Measurements from ENCODE around the gene GFY. TPM values are rescaled to one million over a fixed set of nuclear protein-coding genes. Genes with fewer than 3 reads are reported as not detected.

The GFY gene
- total and polyA plus RNA-seq, 2 donors from 2014 or later: not detected

DNA sequence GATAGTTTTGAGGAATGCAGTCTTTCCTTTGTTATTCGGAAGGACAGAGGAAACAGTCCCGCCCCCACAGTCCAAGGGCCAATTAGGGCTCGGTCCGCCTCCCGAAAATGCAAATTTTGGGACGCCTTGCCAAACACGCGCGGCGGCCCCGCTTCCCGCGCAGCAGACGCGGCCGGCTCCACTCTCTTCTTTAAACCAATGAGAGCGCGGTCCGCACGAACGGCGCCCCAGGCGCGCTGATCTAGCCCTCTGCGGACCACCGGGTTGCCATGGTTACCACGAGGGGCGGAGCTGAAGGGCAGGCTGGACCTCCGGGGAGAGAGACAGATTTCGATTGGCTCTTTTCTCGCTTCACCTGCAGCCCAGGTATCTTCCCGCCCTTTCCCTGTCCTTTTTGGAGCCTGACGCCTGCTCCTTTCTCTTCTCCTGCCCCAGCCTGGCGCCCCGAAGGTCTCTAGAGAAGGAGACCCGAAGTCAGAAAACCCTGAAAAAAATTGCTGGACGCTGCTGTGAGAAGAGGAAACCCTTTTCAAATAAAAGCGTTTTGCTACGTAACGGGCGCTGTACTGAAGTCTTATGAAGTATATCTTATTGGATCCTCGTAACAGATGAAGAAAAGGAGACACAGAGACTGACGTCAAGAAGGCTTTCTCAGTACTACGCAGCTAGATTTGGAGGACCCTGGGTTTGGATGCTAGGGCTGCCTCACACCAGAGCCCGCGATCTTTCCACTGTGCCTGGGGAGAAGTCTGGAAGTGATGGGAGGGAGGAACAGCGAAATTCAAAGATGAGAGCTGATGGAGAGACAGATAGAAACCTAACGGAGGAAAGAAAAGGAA lies 3.9 kb upstream of the GFY start:
- H3K4me3 ChIP-seq (ENCODE audit: low read length in 3 of 3): peak overlapping the region in 1 of 3 donors; percentile 20
- H3K27ac ChIP-seq (ENCODE audit: low read depth in 2 of 2, low read length in 2 of 2): no peak overlapping the region
- peaks cover 50% of the 10 kb centered on the region for H3K27me3 ChIP-seq (ENCODE audit: control insufficient read depth, insufficient read depth, low read length)
- intact Hi-C loops (cut with DNase I): no loop called here
- peaks cover 0 to 5% (median 0%) of the 10 kb centered on the region in 3 donors for H3K4me1 ChIP-seq (ENCODE audit: control insufficient read depth in 2 of 3, insufficient read depth in 2 of 3, low read depth in 1 of 3, low read length in 3 of 3)
- FAIRE-seq (no peak), DNase-seq (peak; percentile 85 to 91 (median 87))
- no peak overlapping the region for H3K9ac ChIP-seq (ENCODE audit: low read length in 3 of 3)
- H3K9me3 ChIP-seq (ENCODE audit: control insufficient read depth in 2 of 3, insufficient read depth in 1 of 3, low read length in 3 of 3): no peaks in the 10 kb centered on the region
- no peaks in the 10 kb centered on the region for H3K36me3 ChIP-seq (ENCODE audit: control insufficient read depth in 2 of 3, insufficient read depth in 3 of 3, low read length in 3 of 3)
- TF ChIP-seq, protein P1, sequence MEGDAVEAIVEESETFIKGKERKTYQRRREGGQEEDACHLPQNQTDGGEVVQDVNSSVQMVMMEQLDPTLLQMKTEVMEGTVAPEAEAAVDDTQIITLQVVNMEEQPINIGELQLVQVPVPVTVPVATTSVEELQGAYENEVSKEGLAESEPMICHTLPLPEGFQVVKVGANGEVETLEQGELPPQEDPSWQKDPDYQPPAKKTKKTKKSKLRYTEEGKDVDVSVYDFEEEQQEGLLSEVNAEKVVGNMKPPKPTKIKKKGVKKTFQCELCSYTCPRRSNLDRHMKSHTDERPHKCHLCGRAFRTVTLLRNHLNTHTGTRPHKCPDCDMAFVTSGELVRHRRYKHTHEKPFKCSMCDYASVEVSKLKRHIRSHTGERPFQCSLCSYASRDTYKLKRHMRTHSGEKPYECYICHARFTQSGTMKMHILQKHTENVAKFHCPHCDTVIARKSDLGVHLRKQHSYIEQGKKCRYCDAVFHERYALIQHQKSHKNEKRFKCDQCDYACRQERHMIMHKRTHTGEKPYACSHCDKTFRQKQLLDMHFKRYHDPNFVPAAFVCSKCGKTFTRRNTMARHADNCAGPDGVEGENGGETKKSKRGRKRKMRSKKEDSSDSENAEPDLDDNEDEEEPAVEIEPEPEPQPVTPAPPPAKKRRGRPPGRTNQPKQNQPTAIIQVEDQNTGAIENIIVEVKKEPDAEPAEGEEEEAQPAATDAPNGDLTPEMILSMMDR (IDR thresholded peaks at IDR 0.05; ENCODE audit: borderline replicate concordance, extremely low read depth, insufficient read depth): no peak

DNA sequence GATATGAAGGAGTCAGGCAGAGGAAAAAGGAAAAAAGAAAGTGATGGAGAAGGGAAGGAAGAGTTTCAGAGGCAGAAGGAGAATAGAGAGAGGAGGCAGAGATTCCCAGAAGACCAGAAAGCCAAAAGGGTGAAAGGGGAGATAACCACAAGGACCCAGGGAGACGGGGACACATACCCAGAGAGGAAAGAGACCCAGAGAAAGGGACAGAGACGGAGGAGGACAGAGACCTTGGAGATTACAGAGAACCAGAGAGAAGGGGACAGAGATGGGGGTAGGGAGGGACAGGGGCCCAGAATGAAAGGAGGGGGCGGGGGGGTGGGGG lies 3.3 kb upstream of the GFY start:
- peaks cover 56% of the 10 kb centered on the region for H3K27me3 ChIP-seq (ENCODE audit: control insufficient read depth, insufficient read depth, low read length)
- no peak for FAIRE-seq
- H3K27ac ChIP-seq (ENCODE audit: low read depth in 2 of 2, low read length in 2 of 2): no peak overlapping the region
- no peak overlapping the region for H3K4me3 ChIP-seq (ENCODE audit: low read length in 3 of 3)
- TF ChIP-seq, protein P1 (IDR thresholded peaks at IDR 0.05; ENCODE audit: borderline replicate concordance, extremely low read depth, insufficient read depth): no peak
- H3K36me3 ChIP-seq (ENCODE audit: control insufficient read depth in 2 of 3, insufficient read depth in 3 of 3, low read length in 3 of 3): no peaks in the 10 kb centered on the region
- no peak overlapping the region for H3K9ac ChIP-seq (ENCODE audit: low read length in 3 of 3)
- H3K9me3 ChIP-seq (ENCODE audit: control insufficient read depth in 2 of 3, insufficient read depth in 1 of 3, low read length in 3 of 3): no peaks in the 10 kb centered on the region
- intact Hi-C loops (cut with DNase I): no loop called here
- H3K4me1 ChIP-seq (ENCODE audit: control insufficient read depth in 2 of 3, insufficient read depth in 2 of 3, low read depth in 1 of 3, low read length in 3 of 3): peaks cover 0 to 5% (median 0%) of the 10 kb centered on the region in 3 donors
- DNase-seq: no peak

DNA sequence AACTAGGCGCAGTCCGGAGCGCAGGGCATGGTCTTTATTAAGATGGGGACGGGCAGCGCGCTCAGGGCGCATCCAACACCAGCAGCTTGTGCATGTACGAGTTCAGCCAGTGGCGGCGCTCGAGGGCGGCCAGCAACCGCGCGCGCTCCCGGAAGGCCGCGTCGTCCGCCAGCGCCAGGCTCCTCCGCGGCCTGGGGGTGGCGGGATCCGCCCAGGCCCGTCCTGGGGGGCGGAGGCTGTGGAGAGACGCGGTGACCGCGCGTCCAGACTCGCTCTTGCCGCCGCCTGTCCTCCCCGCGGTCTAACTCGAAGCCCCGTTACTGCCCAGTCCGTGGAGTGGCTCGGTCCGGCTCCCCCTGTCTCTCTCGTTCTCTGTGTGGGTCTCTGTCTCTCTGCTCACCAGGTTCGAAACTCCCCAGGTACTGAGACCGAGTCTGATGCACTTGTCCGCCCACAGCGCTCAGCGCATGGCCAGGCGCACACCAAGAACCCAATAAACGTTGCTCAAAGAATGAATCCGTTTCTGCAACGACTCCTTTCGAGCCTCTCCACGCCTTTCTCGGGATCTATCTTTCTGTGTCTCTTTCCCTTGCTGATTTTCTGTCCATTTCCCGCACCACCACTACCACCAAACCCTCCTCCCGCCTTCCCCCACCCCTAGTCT lies 2.6 kb upstream of the GFY start:
- no peak overlapping the region for H3K4me3 ChIP-seq (ENCODE audit: low read length in 3 of 3)

More for the DNA sequence above, 2.6 kb upstream of the GFY start:
- H3K27me3 ChIP-seq (ENCODE audit: control insufficient read depth, insufficient read depth, low read length): peaks cover 59% of the 10 kb centered on the region
- TF ChIP-seq, protein P1 (IDR thresholded peaks at IDR 0.05; ENCODE audit: borderline replicate concordance, extremely low read depth, insufficient read depth): no peak
- H3K9me3 ChIP-seq (ENCODE audit: control insufficient read depth in 2 of 3, insufficient read depth in 1 of 3, low read length in 3 of 3): no peaks in the 10 kb centered on the region
- DNase-seq (peak in 1 of 5 donors; percentile 62), FAIRE-seq (no peak)
- H3K36me3 ChIP-seq (ENCODE audit: control insufficient read depth in 2 of 3, insufficient read depth in 3 of 3, low read length in 3 of 3): no peaks in the 10 kb centered on the region
- no peak overlapping the region for H3K27ac ChIP-seq (ENCODE audit: low read depth in 2 of 2, low read length in 2 of 2)
- H3K4me1 ChIP-seq (ENCODE audit: control insufficient read depth in 2 of 3, insufficient read depth in 2 of 3, low read depth in 1 of 3, low read length in 3 of 3): peaks cover 0 to 5% (median 0%) of the 10 kb centered on the region in 3 donors
- intact Hi-C loops (cut with DNase I): no loop called here
- no peak overlapping the region for H3K9ac ChIP-seq (ENCODE audit: low read length in 3 of 3)

All from kidney (tissue), 14 donors.